Activated T-cell treated with anti-CD3 and anti-CD28 coated beads, Interleukin-2, amount 50 U/mL, for 24 hours (primary cell): ENCODE measurements around the gene CCNY.
"Not testable (repeated sequence)": the region's sequence is repeated elsewhere in the genome, so short reads cannot be mapped to it uniquely, and the experiment has no call there.

ENCODE experiments used
- DNase-seq: peaks from one replicate; pipeline ENCODE4 v3.0.0-alpha.2; 2020
- H3K27ac Mint-ChIP-seq: 2 replicates; pipeline ENCODE4 v1.8.0; 2020; ENCODE audit warnings: mild to moderate bottlenecking, mixed read lengths
- H3K27me3 Mint-ChIP-seq: 2 replicates; pipeline ENCODE4 v1.8.0; 2020; ENCODE audit warnings: mixed read lengths
- H3K36me3 Mint-ChIP-seq: 2 replicates; pipeline ENCODE4 v1.8.0; 2020; ENCODE audit warnings: low read depth, mixed read lengths
- H3K4me1 Mint-ChIP-seq: 2 replicates; pipeline ENCODE4 v1.8.0; 2020; ENCODE audit warnings: low read depth, mixed read lengths
- H3K4me3 Mint-ChIP-seq: 2 replicates; pipeline ENCODE4 v1.8.0; 2020; ENCODE audit warnings: mild to moderate bottlenecking, moderate library complexity, mixed read lengths
- H3K9me3 Mint-ChIP-seq: 2 replicates; pipeline ENCODE4 v1.8.0; 2020; ENCODE audit warnings: mixed read lengths

CCNY gene

GRCh38 chr10:35505241-35505873 is 169.0 kb downstream of the CCNY start:
- Mint-ChIP-seq H3K9me3 (no peaks in the 10 kb centered on the region), H3K27ac (no peak overlapping the region), H3K4me1 (peaks cover 29% of the 10 kb centered on the region), H3K4me3 (no peak overlapping the region), H3K27me3 (no peaks in the 10 kb centered on the region), H3K36me3 (peaks cover 35% of the 10 kb centered on the region)
- no peak for DNase-seq

GRCh38 chr10:35506741-35507140 is 170.4 kb downstream of the CCNY start:
- Mint-ChIP-seq H3K9me3 (no peaks in the 10 kb centered on the region), H3K27me3 (no peaks in the 10 kb centered on the region), H3K27ac (no peak overlapping the region), H3K4me3 (no peak overlapping the region), H3K36me3 (peaks cover 36% of the 10 kb centered on the region), H3K4me1 (peaks cover 27% of the 10 kb centered on the region)
- no peak for DNase-seq

- no peak overlapping the region for H3K27ac Mint-ChIP-seq
- H3K4me1 Mint-ChIP-seq: peaks cover 34% of the 10 kb centered on the region
- no peak overlapping the region for H3K4me3 Mint-ChIP-seq
- H3K36me3 Mint-ChIP-seq: peaks cover 27% of the 10 kb centered on the region
- no peaks in the 10 kb centered on the region for H3K9me3 Mint-ChIP-seq
- DNase-seq: no peak
- no peaks in the 10 kb centered on the region for H3K27me3 Mint-ChIP-seq
Observed at GRCh38 chr10:35507519-35508109, 171.3 kb downstream of the CCNY start.

GRCh38 chr10:35508647-35509046 is 172.3 kb downstream of the CCNY start:
- Mint-ChIP-seq H3K4me3 (no peak overlapping the region), H3K9me3 (no peaks in the 10 kb centered on the region), H3K27ac (no peak overlapping the region), H3K4me1 (peaks cover 39% of the 10 kb centered on the region), H3K36me3 (peaks cover 21% of the 10 kb centered on the region), H3K27me3 (no peaks in the 10 kb centered on the region)
- no peak for DNase-seq

- Mint-ChIP-seq H3K36me3 (peaks cover 14% of the 10 kb centered on the region), H3K27ac (no peak overlapping the region), H3K4me1 (peaks cover 45% of the 10 kb centered on the region), H3K4me3 (no peak overlapping the region), H3K9me3 (no peaks in the 10 kb centered on the region), H3K27me3 (no peaks in the 10 kb centered on the region)
- no peak for DNase-seq
Observed at GRCh38 chr10:35510891-35511290, 174.6 kb downstream of the CCNY start.

- peaks cover 44% of the 10 kb centered on the region for H3K4me1 Mint-ChIP-seq
- H3K27me3 Mint-ChIP-seq: no peaks in the 10 kb centered on the region
- no peaks in the 10 kb centered on the region for H3K9me3 Mint-ChIP-seq
- peaks cover 16% of the 10 kb centered on the region for H3K36me3 Mint-ChIP-seq
- no peak for DNase-seq
- no peak overlapping the region for H3K27ac Mint-ChIP-seq
- no peak overlapping the region for H3K4me3 Mint-ChIP-seq
Observed at GRCh38 chr10:35511647-35512046, 175.3 kb downstream of the CCNY start.

GRCh38 chr10:35516102-35516670 is 179.9 kb downstream of the CCNY start:
- no peaks in the 10 kb centered on the region for H3K9me3 Mint-ChIP-seq
- no peak overlapping the region for H3K4me3 Mint-ChIP-seq
- no peaks in the 10 kb centered on the region for H3K27me3 Mint-ChIP-seq
- H3K36me3 Mint-ChIP-seq: peaks cover 16% of the 10 kb centered on the region
- no peak overlapping the region for H3K27ac Mint-ChIP-seq
- peaks cover 38% of the 10 kb centered on the region for H3K4me1 Mint-ChIP-seq
- DNase-seq: no peak

GRCh38 chr10:35517431-35518181 is 181.3 kb downstream of the CCNY start:
- Mint-ChIP-seq H3K27me3 (no peaks in the 10 kb centered on the region), H3K36me3 (peaks cover 25% of the 10 kb centered on the region), H3K4me1 (peaks cover 32% of the 10 kb centered on the region), H3K27ac (no peak overlapping the region), H3K9me3 (no peaks in the 10 kb centered on the region), H3K4me3 (no peak overlapping the region)
- DNase-seq: no peak

- H3K4me3 Mint-ChIP-seq, H3K9me3 Mint-ChIP-seq, H3K27ac Mint-ChIP-seq, H3K27me3 Mint-ChIP-seq, DNase-seq: not testable (repeated sequence)
- peaks cover 30% of the 10 kb centered on the region for H3K4me1 Mint-ChIP-seq
- peaks cover 25% of the 10 kb centered on the region for H3K36me3 Mint-ChIP-seq
Observed at GRCh38 chr10:35518187-35518586, 181.9 kb downstream of the CCNY start.

GRCh38 chr10:35520996-35521395 is 184.7 kb downstream of the CCNY start:
- H3K4me1 Mint-ChIP-seq: peaks cover 11% of the 10 kb centered on the region
- no peaks in the 10 kb centered on the region for H3K9me3 Mint-ChIP-seq
- no peaks in the 10 kb centered on the region for H3K27me3 Mint-ChIP-seq
- H3K4me3 Mint-ChIP-seq: no peak overlapping the region
- no peak overlapping the region for H3K27ac Mint-ChIP-seq
- no peak for DNase-seq
- H3K36me3 Mint-ChIP-seq: peaks cover 33% of the 10 kb centered on the region

GRCh38 chr10:35523670-35524225 is 187.4 kb downstream of the CCNY start:
- Mint-ChIP-seq H3K27ac (no peak overlapping the region), H3K9me3 (no peaks in the 10 kb centered on the region), H3K27me3 (no peaks in the 10 kb centered on the region), H3K36me3 (peaks cover 41% of the 10 kb centered on the region), H3K4me3 (no peak overlapping the region), H3K4me1 (peaks cover 2% of the 10 kb centered on the region)
- DNase-seq: no peak

GRCh38 chr10:35526746-35527145 is 190.4 kb downstream of the CCNY start:
- H3K36me3 Mint-ChIP-seq: peaks cover 63% of the 10 kb centered on the region
- no peak overlapping the region for H3K27ac Mint-ChIP-seq
- H3K9me3 Mint-ChIP-seq: no peaks in the 10 kb centered on the region
- DNase-seq: no peak
- H3K4me1 Mint-ChIP-seq: peaks cover 2% of the 10 kb centered on the region
- H3K27me3 Mint-ChIP-seq: no peaks in the 10 kb centered on the region
- H3K4me3 Mint-ChIP-seq: no peak overlapping the region

GRCh38 chr10:35532141-35532540 is 195.8 kb downstream of the CCNY start:
- Mint-ChIP-seq H3K27me3 (no peaks in the 10 kb centered on the region), H3K9me3 (peaks cover 25% of the 10 kb centered on the region), H3K4me3 (no peak overlapping the region), H3K4me1 (peaks cover 3% of the 10 kb centered on the region), H3K36me3 (peaks cover 89% of the 10 kb centered on the region), H3K27ac (no peak overlapping the region)
- DNase-seq: no peak

GRCh38 chr10:35533565-35533964 is 197.3 kb downstream of the CCNY start:
- peaks cover 94% of the 10 kb centered on the region for H3K36me3 Mint-ChIP-seq

More at GRCh38 chr10:35533565-35533964, 197.3 kb downstream of the CCNY start:
- Mint-ChIP-seq H3K27ac (no peak overlapping the region), H3K4me3 (no peak overlapping the region), H3K27me3 (no peaks in the 10 kb centered on the region), H3K9me3 (peaks cover 27% of the 10 kb centered on the region), H3K4me1 (peaks cover 12% of the 10 kb centered on the region)
- no peak for DNase-seq
